GM18870 (cell line): Measurements from ENCODE around the gene TLR3.
"Not testable (repeated sequence)": the region's sequence is repeated elsewhere in the genome, so short reads cannot be mapped to it uniquely, and the experiment has no call there.

ENCODE experiments used
- ATAC-seq: cut with Tn5 transposase; IDR thresholded peaks from one replicate; pipeline ENCODE4 v1.9.1; 2021; ENCODE audit warnings: moderate library complexity; ENCODE audit not compliant: unreplicated experiment

TLR3 gene

GRCh38 chr4:186068581-186069348, at the start of gene TLR3:
Gene TLR3 (plus strand): TSS chr4:186069156. CDS start chr4:186076620, 7,464 bp downstream.
- peak; percentile 35 for ATAC-seq

- ATAC-seq: no peak
These were observed 49.7 kb upstream of the TLR3 start for GRCh38 chr4:186019269-186019668.

GRCh38 chr4:186020106-186020792, 48.7 kb upstream of the TLR3 start:
- no peak for ATAC-seq

- no peak for ATAC-seq
These were observed 48.1 kb upstream of the TLR3 start for GRCh38 chr4:186020793-186021407.

GRCh38 chr4:186021461-186022167, 47.3 kb upstream of the TLR3 start:
- ATAC-seq: no peak

- ATAC-seq: no peak
These were observed 45.0 kb upstream of the TLR3 start for GRCh38 chr4:186023975-186024374.

- no peak for ATAC-seq
These were observed 44.1 kb upstream of the TLR3 start for GRCh38 chr4:186024637-186025407.

- no peak for ATAC-seq
These were observed 43.6 kb upstream of the TLR3 start for GRCh38 chr4:186025408-186025690.

- no peak for ATAC-seq
These were observed 41.6 kb upstream of the TLR3 start for GRCh38 chr4:186027405-186027804.

GRCh38 chr4:186029571-186030398, 39.2 kb upstream of the TLR3 start:
- no peak for ATAC-seq

GRCh38 chr4:186030399-186030775, 38.6 kb upstream of the TLR3 start:
- no peak for ATAC-seq

GRCh38 chr4:186030795-186031194, 38.2 kb upstream of the TLR3 start:
- ATAC-seq: no peak

GRCh38 chr4:186032259-186032658, 36.7 kb upstream of the TLR3 start:
- ATAC-seq: no peak

GRCh38 chr4:186033027-186033426, 35.9 kb upstream of the TLR3 start:
- ATAC-seq: no peak

GRCh38 chr4:186034613-186035012, 34.3 kb upstream of the TLR3 start:
- ATAC-seq: not testable (repeated sequence)

- ATAC-seq: no peak
These were observed 31.9 kb upstream of the TLR3 start for GRCh38 chr4:186036976-186037581.

- peak; percentile 48 for ATAC-seq
These were observed 31.0 kb upstream of the TLR3 start for GRCh38 chr4:186037692-186038658.

- ATAC-seq: no peak
These were observed 29.3 kb upstream of the TLR3 start for GRCh38 chr4:186039697-186040096.
